Kidney tubule cell (primary cell): ENCODE data around the gene SOX2.

ENCODE experiments used
- DNase-seq: peaks from one replicate; pipeline ENCODE4 v3.0.0-alpha.2; 2018; ENCODE audit warnings: low spot score

SOX2 gene

DNA sequence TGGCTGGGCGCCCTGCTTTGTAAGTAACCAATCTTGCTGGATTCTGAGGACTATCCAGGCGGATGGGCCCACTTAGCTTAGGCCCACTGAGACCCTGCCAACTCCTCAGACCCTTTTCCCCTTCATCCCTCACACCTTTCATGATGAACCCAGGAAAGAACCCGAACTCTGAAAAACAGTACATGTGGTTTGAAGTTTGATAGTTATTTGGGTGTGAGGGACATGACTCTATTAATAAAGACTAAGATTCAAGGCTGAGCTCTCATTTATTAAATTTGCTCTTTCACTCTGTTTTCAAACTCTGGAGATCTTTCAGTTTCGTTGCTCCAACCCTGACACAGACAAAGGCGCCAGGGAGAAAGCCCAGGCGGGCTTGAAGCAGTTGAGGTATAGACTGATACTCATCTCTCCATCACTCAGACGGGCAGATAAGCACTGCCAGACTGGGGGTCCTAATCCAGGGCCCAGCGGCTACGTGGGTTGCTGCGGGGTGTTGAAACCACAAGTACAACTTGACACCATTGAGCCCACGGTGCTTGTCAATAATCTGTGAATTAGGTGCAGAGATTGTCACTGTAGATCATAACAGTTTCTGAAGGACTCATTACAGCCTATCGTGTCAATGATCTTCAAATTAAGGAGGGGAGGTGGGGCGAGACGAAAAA lies 7.2 kb upstream of the SOX2 start:
- no peak for DNase-seq

DNA sequence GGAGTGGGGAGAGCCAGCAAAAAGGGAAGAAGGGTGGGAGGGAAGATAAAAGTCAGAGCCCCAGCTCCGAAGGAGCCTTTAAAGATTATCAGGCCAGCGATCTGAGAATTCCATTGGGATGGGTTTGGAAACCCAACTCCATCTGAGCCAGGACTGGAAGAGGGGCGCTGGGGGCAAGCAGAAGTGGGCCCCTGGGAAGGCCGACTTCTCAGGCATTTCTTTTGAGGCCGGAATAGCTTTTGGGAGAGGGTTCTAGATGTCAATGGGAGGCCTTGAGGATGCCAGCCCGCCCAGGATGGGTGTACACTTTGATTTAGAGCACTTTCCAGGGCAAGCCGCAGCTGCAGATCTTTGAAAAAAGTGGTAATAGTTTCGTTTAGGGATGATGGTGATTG lies 6.6 kb upstream of the SOX2 start:
- DNase-seq = no peak

DNA sequence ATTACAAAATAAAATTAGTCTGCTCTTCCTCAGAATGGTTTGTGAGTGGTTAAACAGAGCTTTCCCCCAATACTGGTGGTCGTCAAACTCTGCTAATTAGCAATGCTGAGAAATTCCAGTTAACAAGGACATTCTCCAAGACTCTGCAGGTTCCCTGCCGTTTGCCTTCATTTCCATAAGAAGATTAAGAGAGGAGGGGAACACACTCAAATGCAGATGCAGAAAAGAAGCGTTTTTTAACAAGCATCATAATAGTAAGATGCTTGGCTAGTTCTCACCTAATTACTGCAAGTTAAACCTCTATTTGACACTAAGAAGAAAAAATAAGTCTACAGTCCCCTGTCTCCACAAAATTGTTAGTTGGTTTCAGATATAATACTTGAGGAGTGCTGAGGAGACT lies 3.7 kb upstream of the SOX2 start:
- no peak for DNase-seq

DNA sequence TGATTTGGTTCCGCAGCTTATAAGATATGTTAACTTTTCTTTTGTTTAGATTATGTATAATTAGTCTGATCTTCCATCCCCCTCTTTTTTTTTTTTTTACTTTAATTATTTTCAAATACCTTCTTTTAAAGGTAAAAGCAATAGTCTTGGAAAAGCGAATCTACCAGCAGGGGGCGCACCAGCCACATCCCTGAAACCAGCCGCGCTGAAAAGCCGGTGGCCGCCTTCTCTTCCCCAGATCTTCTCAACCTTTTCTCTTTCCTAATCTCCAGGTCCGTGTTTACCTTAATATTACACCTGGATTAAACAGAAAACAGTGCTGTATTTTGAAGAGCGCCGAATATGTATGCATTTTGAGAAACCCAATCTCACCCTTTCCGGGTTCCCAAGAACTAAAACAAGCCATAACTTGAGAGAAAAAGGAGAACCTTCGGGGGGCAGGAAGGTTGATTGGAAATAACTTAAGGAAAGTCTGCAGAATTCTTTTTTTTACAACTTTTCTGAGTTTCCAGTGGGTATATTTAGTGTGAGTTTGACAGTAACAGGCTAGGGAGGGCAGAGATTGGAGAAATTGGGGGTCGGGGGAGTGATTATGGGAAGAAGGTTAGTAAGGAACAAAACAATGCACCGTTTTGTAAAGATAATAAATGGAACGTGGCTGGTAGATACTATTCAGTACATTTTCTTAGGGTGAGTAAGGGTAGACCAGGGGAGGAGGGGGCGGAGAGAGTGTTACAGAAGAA lies 2.0 kb upstream of the SOX2 start:
- DNase-seq = peak; percentile 71

DNA sequence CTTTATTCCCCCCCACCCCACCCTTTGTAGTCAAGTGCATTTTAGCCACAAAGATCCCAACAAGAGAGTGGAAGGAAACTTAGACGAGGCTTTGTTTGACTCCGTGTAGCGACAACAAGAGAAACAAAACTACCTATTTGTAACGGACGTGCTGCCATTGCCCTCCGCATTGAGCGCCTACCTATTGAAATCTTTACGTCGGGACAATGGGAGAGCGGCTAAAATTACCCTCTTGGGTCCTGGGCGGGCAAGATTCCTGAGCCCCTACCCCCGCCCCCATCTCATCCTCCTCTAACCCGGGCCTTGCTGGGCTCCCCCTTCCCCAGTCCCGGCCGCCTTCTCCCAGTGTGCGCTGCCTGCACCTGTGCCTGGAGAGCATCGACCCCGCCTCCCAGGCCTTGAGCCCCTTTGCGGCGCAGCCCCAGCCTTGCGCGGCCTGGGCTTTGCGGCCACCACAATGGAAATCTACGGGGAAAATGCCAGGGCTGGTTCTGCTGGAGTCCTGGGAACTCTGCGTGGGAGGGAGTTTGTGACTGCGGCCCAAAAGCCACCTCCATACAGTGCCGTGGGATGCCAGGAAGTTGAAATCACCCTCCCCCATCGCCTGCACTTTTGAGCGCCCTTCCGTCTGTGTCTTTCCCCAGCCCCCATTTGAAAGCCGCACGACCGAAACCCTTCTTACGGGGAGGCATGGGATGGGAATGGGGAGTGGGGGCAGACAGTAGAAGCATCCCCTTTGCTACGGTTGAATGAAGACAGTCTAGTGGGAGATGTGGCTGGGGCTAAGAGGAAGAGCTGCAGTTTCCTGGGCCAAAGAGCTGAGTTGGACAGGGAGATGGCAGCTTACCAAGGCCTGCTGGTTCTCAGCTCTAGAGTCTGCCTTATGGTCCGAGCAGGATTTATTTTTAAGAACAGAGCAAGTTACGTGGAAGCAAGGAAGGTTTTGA lies 1.1 kb upstream of the SOX2 start:
- no peak for DNase-seq

- DNase-seq = no peak
Measured at GRCh38 chr3:181712226-181712552, 464 bp downstream of the SOX2 start.

- no peak for DNase-seq
Measured at GRCh38 chr3:181712553-181713279, 991 bp downstream of the SOX2 start.

GRCh38 chr3:181713280-181713647 lies 1.5 kb downstream of the SOX2 start:
- no peak for DNase-seq

DNA sequence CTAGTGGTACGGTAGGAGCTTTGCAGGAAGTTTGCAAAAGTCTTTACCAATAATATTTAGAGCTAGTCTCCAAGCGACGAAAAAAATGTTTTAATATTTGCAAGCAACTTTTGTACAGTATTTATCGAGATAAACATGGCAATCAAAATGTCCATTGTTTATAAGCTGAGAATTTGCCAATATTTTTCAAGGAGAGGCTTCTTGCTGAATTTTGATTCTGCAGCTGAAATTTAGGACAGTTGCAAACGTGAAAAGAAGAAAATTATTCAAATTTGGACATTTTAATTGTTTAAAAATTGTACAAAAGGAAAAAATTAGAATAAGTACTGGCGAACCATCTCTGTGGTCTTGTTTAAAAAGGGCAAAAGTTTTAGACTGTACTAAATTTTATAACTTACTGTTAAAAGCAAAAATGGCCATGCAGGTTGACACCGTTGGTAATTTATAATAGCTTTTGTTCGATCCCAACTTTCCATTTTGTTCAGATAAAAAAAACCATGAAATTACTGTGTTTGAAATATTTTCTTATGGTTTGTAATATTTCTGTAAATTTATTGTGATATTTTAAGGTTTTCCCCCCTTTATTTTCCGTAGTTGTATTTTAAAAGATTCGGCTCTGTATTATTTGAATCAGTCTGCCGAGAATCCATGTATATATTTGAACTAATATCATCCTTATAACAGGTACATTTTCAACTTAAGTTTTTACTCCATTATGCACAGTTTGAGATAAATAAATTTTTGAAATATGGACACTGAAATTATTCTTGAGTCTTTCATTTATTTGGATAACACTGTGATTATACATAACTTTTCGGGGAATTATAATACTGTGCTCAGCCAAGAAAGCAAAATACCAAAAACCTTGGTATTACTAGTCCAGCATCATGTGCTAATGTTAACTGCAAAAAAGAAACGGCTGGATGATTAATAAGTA lies 2.2 kb downstream of the SOX2 start:
- DNase-seq = no peak

- no peak for DNase-seq
Measured at GRCh38 chr3:181715571-181716340, 4.0 kb downstream of the SOX2 start.

GRCh38 chr3:181716966-181717365 lies 5.2 kb downstream of the SOX2 start:
- no peak for DNase-seq

DNA sequence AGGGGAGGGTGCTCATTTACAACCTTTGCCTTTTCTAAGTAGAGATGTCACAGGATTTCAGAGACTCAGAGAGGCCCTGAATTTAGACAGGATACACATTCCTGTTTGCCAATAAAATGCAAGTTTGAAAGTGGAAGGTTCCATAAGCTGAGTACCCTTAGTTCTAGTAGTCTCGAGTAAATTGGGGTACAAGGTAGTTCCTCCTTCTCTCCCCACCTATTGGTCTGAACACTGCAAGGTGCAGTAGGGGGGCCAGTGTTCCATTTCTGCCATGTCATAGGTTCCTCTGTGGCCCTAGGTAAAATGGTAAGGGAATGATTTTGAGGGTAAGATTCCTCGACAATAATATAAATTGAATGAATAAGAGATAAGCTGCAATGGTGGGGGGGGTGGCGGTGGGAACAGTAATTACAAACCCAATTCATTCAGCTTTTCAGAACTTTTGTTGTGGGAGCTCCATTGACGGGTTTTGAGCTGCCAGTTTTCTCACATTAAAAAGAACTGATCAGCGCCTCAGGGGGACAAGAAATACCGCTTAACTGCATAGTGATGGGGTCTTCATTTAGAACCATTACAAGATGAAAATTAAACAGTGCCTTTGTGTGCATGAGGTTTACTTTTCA lies 5.9 kb downstream of the SOX2 start:
- no peak for DNase-seq

GRCh38 chr3:181718369-181718768 lies 6.6 kb downstream of the SOX2 start:
- DNase-seq = no peak

GRCh38 chr3:181718987-181719911 lies 7.5 kb downstream of the SOX2 start:
- DNase-seq = no peak

- no peak for DNase-seq
Measured at GRCh38 chr3:181719991-181720680, 8.4 kb downstream of the SOX2 start.

GRCh38 chr3:181721046-181721875 lies 9.5 kb downstream of the SOX2 start:
- DNase-seq = no peak

DNA sequence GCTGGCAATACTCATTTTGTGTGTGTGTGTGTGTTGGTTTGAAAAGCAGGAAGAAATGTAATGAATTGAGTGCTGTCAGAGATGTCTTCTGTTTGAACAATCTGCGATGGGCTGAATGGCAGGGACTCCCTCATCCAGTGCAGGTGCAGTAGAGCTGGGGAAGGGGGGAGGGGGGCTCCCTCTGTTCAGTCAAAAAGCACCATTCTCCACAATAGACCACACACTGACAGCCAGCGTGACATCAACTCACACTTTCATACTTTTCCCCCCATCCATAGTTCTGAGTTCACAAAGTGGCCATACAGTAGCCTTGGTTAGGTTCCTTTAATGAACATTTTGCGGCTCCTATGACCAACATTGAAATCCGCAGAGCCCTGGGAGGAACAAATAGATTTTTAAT lies 10.4 kb downstream of the SOX2 start:
- DNase-seq = no peak
